OCI-M2 (cell line): Measurements from ENCODE around the gene CD300H.
"Not testable (repeated sequence)": the region's sequence is repeated elsewhere in the genome, so short reads cannot be mapped to it uniquely, and the experiment has no call there.

ENCODE experiments used
- DNase-seq: peaks from one replicate; lab custom pipeline; 2025; ENCODE audit not compliant: unreplicated experiment; lab: John Stamatoyannopoulos, UW

The CD300H gene

GRCh38 chr17:74585711-74586110 is 18.4 kb upstream of the CD300H start:
- no peak for DNase-seq

GRCh38 chr17:74584292-74585060 is 17.2 kb upstream of the CD300H start:
- no peak for DNase-seq

GRCh38 chr17:74582633-74583032 is 15.3 kb upstream of the CD300H start:
- DNase-seq: no peak

GRCh38 chr17:74579900-74580299 is 12.6 kb upstream of the CD300H start:
- no peak for DNase-seq

- no peak for DNase-seq
Observed at GRCh38 chr17:74578979-74579378, 11.7 kb upstream of the CD300H start.

- DNase-seq: no peak
Observed at GRCh38 chr17:74574489-74575142, 7.3 kb upstream of the CD300H start.

GRCh38 chr17:74573635-74574034 is 6.3 kb upstream of the CD300H start:
- not testable (repeated sequence) for DNase-seq

- no peak for DNase-seq
Observed at GRCh38 chr17:74573169-74573568, 5.9 kb upstream of the CD300H start.

- no peak for DNase-seq
Observed at GRCh38 chr17:74571621-74572270, 4.4 kb upstream of the CD300H start.

- no peak for DNase-seq
Observed at GRCh38 chr17:74569020-74570003, 2.0 kb upstream of the CD300H start.

- DNase-seq: no peak
Observed at GRCh38 chr17:74568106-74568873, 981 bp upstream of the CD300H start.

GRCh38 chr17:74566132-74566753 is 1.1 kb downstream of the CD300H start:
- no peak for DNase-seq

- DNase-seq: no peak
Observed at GRCh38 chr17:74565126-74565525, 2.2 kb downstream of the CD300H start.

GRCh38 chr17:74563358-74563757 is 4.0 kb downstream of the CD300H start:
- DNase-seq: no peak

GRCh38 chr17:74561586-74561985 is 5.7 kb downstream of the CD300H start:
- no peak for DNase-seq

GRCh38 chr17:74558882-74559519 is 8.3 kb downstream of the CD300H start:
- no peak for DNase-seq

GRCh38 chr17:74558402-74558801 is 8.9 kb downstream of the CD300H start:
- DNase-seq: not testable (repeated sequence)

- DNase-seq: no peak
Observed at GRCh38 chr17:74555427-74555940, 11.8 kb downstream of the CD300H start.

GRCh38 chr17:74554909-74555308 is 12.4 kb downstream of the CD300H start:
- no peak for DNase-seq
